K562 (cell line): Measurements from ENCODE around the gene DTNB. TPM values are rescaled to one million over a fixed set of nuclear protein-coding genes. Genes with fewer than 3 reads are reported as not detected.

ENCODE experiments used
- ATAC-seq: fragments of 200-7000 bp; cut with Tn5 transposase; 3 replicates; pipeline ENCODE4 v1.9.1; 2020; ENCODE audit warnings: moderate library complexity
- BruUV-seq: library from RNA; stranded (reverse); fragments of 400-500 nt; replicated peaks from 2 replicates; lab custom pipeline; 2021; lab: Mats Ljungman, UMichigan
- CTCF ChIA-PET: fragments of 300-600 bp; formaldehyde crosslinking; extraction: SDS; loops from one replicate; lab custom pipeline; 2021; ENCODE audit warnings: low intra/inter-chr PET ratio; lab: Yijun Ruan, JAX
- POLR2A ChIA-PET: fragments of 300-600, 350-650 bp; sonication (Branson Sonifier 250); formaldehyde crosslinking; extraction: SDS; loops from one replicate; lab custom pipeline; 2021; ENCODE audit warnings: antibody characterized with exemption, inconsistent platforms; lab: Yijun Ruan, JAX
- DNase-seq, 4 experiments: peaks; one replicate each; pipeline versions ENCODE4 v3.0.0 to v3.0.0-alpha.2; 2011 to 2018; ENCODE audit warnings: low spot score in 3 of 4, mixed read lengths in 3 of 4; ENCODE audit errors: extremely low read depth in 1 of 4
- FAIRE-seq: peaks from 2 replicates; lab custom pipeline; 2011; peaks lifted over from hg19 to GRCh38; lab: Jason Lieb, UNC
- H2AFZ ChIP-seq: 2 replicates; pipeline ENCODE4 v1.6.0; 2011; ENCODE audit warnings: low read depth, low read length, control low read depth, inconsistent platforms
- H3K27ac ChIP-seq: fragments of 200-600 bp; 3 replicates; pipeline ENCODE4 v1.8.0; 2011; ENCODE audit warnings: low read depth, mild to moderate bottlenecking, control low read depth, inconsistent platforms, low read length, moderate library complexity, mixed read lengths; ENCODE audit errors: extremely low read depth
- H3K27me3 ChIP-seq, 2 experiments: fragments of 300-600 bp in 1 of 2; 2 replicates in 1 of 2; 3 replicates in 1 of 2; pipeline versions ENCODE4 v1.6.0 to v1.8.0; 2011; ENCODE audit warnings: inconsistent platforms in 2 of 2, low read length in 2 of 2, mild to moderate bottlenecking in 1 of 2, mixed read lengths in 1 of 2, moderate library complexity in 1 of 2; ENCODE audit not compliant: control insufficient read depth in 2 of 2, insufficient read depth in 2 of 2
- H3K36me3 ChIP-seq: fragments of 300-600 bp; 3 replicates; pipeline ENCODE4 v1.8.0; 2011; ENCODE audit warnings: mild to moderate bottlenecking, low read length, inconsistent platforms; ENCODE audit not compliant: control insufficient read depth, insufficient read depth
- H3K4me1 ChIP-seq, 2 experiments: fragments of 200-600 bp in 1 of 2; replicated peaks in 1 of 2; 2 replicates in 1 of 2; 3 replicates in 1 of 2; pipeline versions ENCODE4 v1.5.1 to v1.8.0; 2011; ENCODE audit warnings: inconsistent platforms in 2 of 2, low read length in 2 of 2, mild to moderate bottlenecking in 1 of 2, mixed read lengths in 1 of 2, moderate library complexity in 1 of 2; ENCODE audit not compliant: control insufficient read depth in 2 of 2, insufficient read depth in 2 of 2
- H3K4me2 ChIP-seq: 2 replicates; pipeline ENCODE4 v1.6.1; 2011; ENCODE audit warnings: low read length, control low read depth, inconsistent platforms, mixed read lengths; ENCODE audit not compliant: insufficient read depth
- H3K4me3 ChIP-seq: fragments of 200-600 bp; sonication (generic), shearing (Covaris generic); 2 replicates; pipeline ENCODE4 v1.5.1; 2016; ENCODE audit warnings: control low read depth, inconsistent platforms
- H3K79me2 ChIP-seq: fragments of 200-600 bp; 3 replicates; pipeline ENCODE4 v1.8.0; 2011; ENCODE audit warnings: low read length, inconsistent platforms; ENCODE audit not compliant: control insufficient read depth, insufficient read depth
- H3K9ac ChIP-seq, 2 experiments: 2 replicates each; pipeline versions ENCODE4 v1.6.0 to v1.6.1; 2011; ENCODE audit warnings: low read depth in 2 of 2, low read length in 2 of 2, control low read depth in 1 of 2, inconsistent platforms in 1 of 2, mild to moderate bottlenecking in 1 of 2, mixed read lengths in 1 of 2; ENCODE audit not compliant: insufficient read depth in 1 of 2
- H3K9me1 ChIP-seq: one replicate; pipeline ENCODE4 v1.6.0; 2011; ENCODE audit warnings: inconsistent platforms, mild to moderate bottlenecking, low read length, moderate library complexity; ENCODE audit not compliant: control insufficient read depth, insufficient read depth
- H3K9me3 ChIP-seq: replicated peaks from 2 replicates; pipeline ENCODE4 v1.5.1; 2011; ENCODE audit warnings: low read depth, low read length, inconsistent platforms; ENCODE audit not compliant: control insufficient read depth, insufficient read depth
- H4K20me1 ChIP-seq: replicated peaks from 2 replicates; pipeline ENCODE4 v1.6.1; 2011; ENCODE audit warnings: low read length, inconsistent platforms, mixed read lengths; ENCODE audit not compliant: control insufficient read depth, insufficient read depth
- CHCHD3 ChIP-seq: fragments of 250-450 bp; sonication (Bioruptor Pico); IDR thresholded peaks from 2 replicates; pipeline ENCODE4 v2.1.2; 2022; ENCODE audit warnings: mild to moderate bottlenecking
- CREB1 ChIP-seq, 2 experiments: sonication (generic) in 1 of 2; formaldehyde crosslinking in 1 of 2; IDR thresholded peaks; 2 replicates each; pipeline versions ENCODE4 v1.6.1 to v1.8.0; 2012 to 2022; ENCODE audit warnings: inconsistent platforms in 1 of 2, mild to moderate bottlenecking in 1 of 2, missing genetic modification reagents in 1 of 2, moderate library complexity in 1 of 2
- FOXA3 ChIP-seq, 2 experiments: fragments of 450-650 bp in 1 of 2; sonication (generic) in 1 of 2; formaldehyde crosslinking; IDR thresholded peaks in 1 of 2; conservative IDR thresholded peaks in 1 of 2; 2 replicates each; pipeline versions ENCODE4 v1.4.0 to v1.8.0; 2020 to 2022; ENCODE audit warnings: mild to moderate bottlenecking in 2 of 2, missing genetic modification reagents in 1 of 2
- NUFIP1 ChIP-seq: fragments of 450-650 bp; IDR thresholded peaks from 2 replicates; pipeline ENCODE4 v1.6.1; 2018; ENCODE audit not compliant: partially characterized antibody
- RBBP5 ChIP-seq: fragments of 200-600 bp; sonication (generic); IDR thresholded peaks from 2 replicates; pipeline ENCODE4 v1.6.1; 2012; ENCODE audit warnings: borderline replicate concordance, mild to moderate bottlenecking, low read length, control low read depth, inconsistent platforms; ENCODE audit not compliant: insufficient read depth, poor library complexity, severe bottlenecking
- SRSF1 ChIP-seq: fragments of 200-400 bp; formaldehyde crosslinking; IDR thresholded peaks from 2 replicates; pipeline ENCODE4 v1.6.1; 2017; ENCODE audit warnings: mild to moderate bottlenecking, low read depth, low read length, moderate library complexity
- YBX1 ChIP-seq: fragments of 450-650 bp; IDR thresholded peaks from 2 replicates; pipeline ENCODE4 v1.7.1; 2016; ENCODE audit warnings: mild to moderate bottlenecking
- ZNF717 ChIP-seq: fragments of 250-450 bp; sonication (Bioruptor Pico); IDR thresholded peaks from 2 replicates; pipeline ENCODE4 v1.5.0; 2021
- ZNF778 ChIP-seq: fragments of 450-650 bp; formaldehyde crosslinking; IDR thresholded peaks from 2 replicates; pipeline ENCODE4 v1.4.0; 2020; ENCODE audit warnings: mild to moderate bottlenecking, moderate library complexity
- WGBS: fragments of 100-300 bp; shearing (Covaris generic); methylation state at CpG from one replicate; pipeline ENCODE4 v1.1.6; 2016; ENCODE audit warnings: low coverage, mixed read lengths; ENCODE audit not compliant: insufficient coverage; ENCODE audit errors: missing lambda C conversion rate; 5-methylcytosine and 5-hydroxymethylcytosine counted together
- in situ Hi-C: fragments of 300-500 bp; cut with MboI; formaldehyde crosslinking; loops from 4 replicates; pipeline ENCODE4 v1.15.0; 2018; ENCODE audit warnings: inconsistent platforms, mixed read lengths
- intact Hi-C: fragments of 100-400 bp; cut with micrococcal nuclease; formaldehyde crosslinking; loops from 2 replicates; pipeline ENCODE4 v1.14.2; 2022
- polyA plus RNA-seq, 8 experiments: library from polyadenylated mRNA; depleted of rRNA in 4 of 8; stranded (reverse) in 5 of 8; unstranded in 3 of 8; fragments of >200 nt; fragmentation: Nextera tagmentation in 2 of 8; fragmentation: Illumina TruSeq in 1 of 8; extraction: Ambion mirVana in 2 of 8; extraction: Trizol in 1 of 8; gene quantifications; 2 replicates each; pipeline versions ENCODE4 v1.2.1 to v1.2.3, GENCODE V29; 2011 to 2014; ENCODE audit warnings: inconsistent platforms in 1 of 8, missing spikeins in 1 of 8
- total RNA-seq, 7 experiments: library from RNA; depleted of rRNA in 6 of 7; stranded (reverse); fragments of >200 nt in 6 of 7; fragmentation: Illumina TruSeq in 2 of 7; extraction: Trizol in 2 of 7; gene quantifications; 2 replicates each; pipeline versions ENCODE4 v1.2.1 to v1.2.3, GENCODE V29; 2011 to 2021; ENCODE audit warnings: low replicate concordance in 1 of 7
- TF ChIP-seq, protein P1 (sequence below): fragments of 150-350 bp; conservative IDR thresholded peaks from 2 replicates; pipeline ENCODE4 v1.6.1; 2014; ENCODE audit warnings: low read length
- TF ChIP-seq, protein P2 (sequence below): fragments of 250-450 bp; sonication (Bioruptor Pico); IDR thresholded peaks from 2 replicates; pipeline ENCODE4 v1.5.0; 2021; ENCODE audit warnings: mild to moderate bottlenecking, borderline replicate concordance
- TF ChIP-seq, protein P3 (sequence below), 3 experiments: fragments of 200-800 bp in 1 of 3; sonication (Bioruptor generic) in 1 of 3; sonication (generic) in 1 of 3; formaldehyde crosslinking in 1 of 3; IDR thresholded peaks; 2 replicates each; pipeline versions ENCODE4 v1.6.1 to v1.8.0; 2016 to 2022; ENCODE audit warnings: mild to moderate bottlenecking in 2 of 3, missing compliant biosample characterization in 2 of 3, missing genetic modification characterization in 2 of 3, missing genetic modification reagents in 1 of 3

Gene DTNB
- total and polyA plus RNA-seq, 9 of the 15 experiments (the other 6 are each of a cell fraction or from before 2014, with no cell fraction given) = 0.18 to 2.0 (median 0.77) TPM; not detected in 2

DNA sequence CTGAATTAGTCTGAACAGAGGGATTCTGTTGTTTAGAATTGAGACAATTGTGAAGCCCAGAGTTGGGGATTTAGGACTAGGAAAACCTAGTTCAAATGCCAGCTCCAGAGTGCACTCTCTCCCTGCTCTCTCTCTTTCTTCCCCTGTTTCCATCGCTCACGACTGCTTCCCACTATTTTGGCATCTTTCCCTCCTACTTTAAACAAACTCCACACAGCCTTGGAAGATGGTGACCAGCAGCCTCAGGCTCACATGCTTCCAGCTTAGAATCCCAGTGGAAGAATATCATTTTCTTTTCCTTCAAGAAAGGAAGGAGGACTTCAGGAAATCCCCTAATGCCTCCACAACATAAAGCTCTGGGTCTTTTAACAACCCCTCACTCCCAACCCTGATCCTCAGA is 325.5 kb downstream of the DTNB start (continued):
- TF ChIP-seq, protein P1, sequence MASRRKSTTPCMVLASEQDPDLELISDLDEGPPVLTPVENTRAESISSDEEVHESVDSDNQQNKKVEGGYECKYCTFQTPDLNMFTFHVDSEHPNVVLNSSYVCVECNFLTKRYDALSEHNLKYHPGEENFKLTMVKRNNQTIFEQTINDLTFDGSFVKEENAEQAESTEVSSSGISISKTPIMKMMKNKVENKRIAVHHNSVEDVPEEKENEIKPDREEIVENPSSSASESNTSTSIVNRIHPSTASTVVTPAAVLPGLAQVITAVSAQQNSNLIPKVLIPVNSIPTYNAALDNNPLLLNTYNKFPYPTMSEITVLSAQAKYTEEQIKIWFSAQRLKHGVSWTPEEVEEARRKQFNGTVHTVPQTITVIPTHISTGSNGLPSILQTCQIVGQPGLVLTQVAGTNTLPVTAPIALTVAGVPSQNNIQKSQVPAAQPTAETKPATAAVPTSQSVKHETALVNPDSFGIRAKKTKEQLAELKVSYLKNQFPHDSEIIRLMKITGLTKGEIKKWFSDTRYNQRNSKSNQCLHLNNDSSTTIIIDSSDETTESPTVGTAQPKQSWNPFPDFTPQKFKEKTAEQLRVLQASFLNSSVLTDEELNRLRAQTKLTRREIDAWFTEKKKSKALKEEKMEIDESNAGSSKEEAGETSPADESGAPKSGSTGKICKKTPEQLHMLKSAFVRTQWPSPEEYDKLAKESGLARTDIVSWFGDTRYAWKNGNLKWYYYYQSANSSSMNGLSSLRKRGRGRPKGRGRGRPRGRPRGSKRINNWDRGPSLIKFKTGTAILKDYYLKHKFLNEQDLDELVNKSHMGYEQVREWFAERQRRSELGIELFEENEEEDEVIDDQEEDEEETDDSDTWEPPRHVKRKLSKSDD = no peak
- TF ChIP-seq ZNF778 (no peak), CHCHD3 (CRISPR knock-in tag) (no peak)
- TF ChIP-seq, all 486 proteins: peak for 0

DNA sequence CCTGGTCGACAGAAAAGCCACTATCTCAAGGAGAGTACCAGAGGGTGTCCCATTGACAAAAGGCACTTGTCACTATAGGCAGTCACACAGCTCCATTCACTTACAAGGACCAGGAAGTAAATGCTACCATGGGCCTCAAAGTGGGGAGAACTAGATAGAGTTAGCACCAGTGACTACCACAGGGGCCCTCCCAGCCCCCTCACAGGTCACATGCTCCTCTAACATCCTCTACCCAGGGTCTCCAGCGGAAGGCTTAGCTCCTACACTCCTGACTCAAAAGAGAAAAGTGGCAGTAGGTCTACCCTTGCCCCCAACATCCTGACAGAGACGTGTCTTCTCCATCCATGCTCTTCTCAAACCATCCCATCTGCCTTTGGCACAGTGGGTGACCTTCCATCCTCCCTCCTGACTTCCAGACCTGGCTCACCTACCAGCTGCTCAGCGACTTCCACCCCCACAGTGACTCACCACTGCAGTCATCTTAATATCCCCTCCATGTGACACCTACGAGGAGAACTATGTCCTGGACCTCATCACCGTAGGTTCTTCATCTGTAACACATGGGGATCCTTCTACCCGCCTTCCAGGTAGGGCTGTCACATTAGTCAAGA is 326.1 kb downstream of the DTNB start:
- DNase-seq (no peak), FAIRE-seq (no peak), ATAC-seq (no peak)
- BruUV-seq = no TSS peak
- 0% methylated on average over 7 of the region's 7 CpGs for WGBS
- H3K79me2 ChIP-seq = no peaks in the 10 kb centered on the region
- no peak overlapping the region for H3K4me3 ChIP-seq
- H3K36me3 ChIP-seq = no peaks in the 10 kb centered on the region
- CTCF ChIA-PET = no interaction called here
- no peaks in the 10 kb centered on the region for H3K9me3 ChIP-seq
- peaks cover 0 to 4% of the 10 kb centered on the region in 2 experiments; a peak in 4 of 5 replicates for H3K4me1 ChIP-seq
- in situ Hi-C loops (no loop called here), intact Hi-C loops (no loop called here)
- H3K27ac ChIP-seq = no peak overlapping the region
- POLR2A ChIA-PET = no interaction called here
- peaks cover 34 to 59% of the 10 kb centered on the region in 2 experiments for H3K27me3 ChIP-seq
- H3K9ac ChIP-seq = no peak overlapping the region
- H3K9me1 ChIP-seq = no peaks in the 10 kb centered on the region
- no peak overlapping the region for H2AFZ ChIP-seq
- H4K20me1 ChIP-seq = no peaks in the 10 kb centered on the region
- no peak overlapping the region for H3K4me2 ChIP-seq
- TF ChIP-seq, protein P2, sequence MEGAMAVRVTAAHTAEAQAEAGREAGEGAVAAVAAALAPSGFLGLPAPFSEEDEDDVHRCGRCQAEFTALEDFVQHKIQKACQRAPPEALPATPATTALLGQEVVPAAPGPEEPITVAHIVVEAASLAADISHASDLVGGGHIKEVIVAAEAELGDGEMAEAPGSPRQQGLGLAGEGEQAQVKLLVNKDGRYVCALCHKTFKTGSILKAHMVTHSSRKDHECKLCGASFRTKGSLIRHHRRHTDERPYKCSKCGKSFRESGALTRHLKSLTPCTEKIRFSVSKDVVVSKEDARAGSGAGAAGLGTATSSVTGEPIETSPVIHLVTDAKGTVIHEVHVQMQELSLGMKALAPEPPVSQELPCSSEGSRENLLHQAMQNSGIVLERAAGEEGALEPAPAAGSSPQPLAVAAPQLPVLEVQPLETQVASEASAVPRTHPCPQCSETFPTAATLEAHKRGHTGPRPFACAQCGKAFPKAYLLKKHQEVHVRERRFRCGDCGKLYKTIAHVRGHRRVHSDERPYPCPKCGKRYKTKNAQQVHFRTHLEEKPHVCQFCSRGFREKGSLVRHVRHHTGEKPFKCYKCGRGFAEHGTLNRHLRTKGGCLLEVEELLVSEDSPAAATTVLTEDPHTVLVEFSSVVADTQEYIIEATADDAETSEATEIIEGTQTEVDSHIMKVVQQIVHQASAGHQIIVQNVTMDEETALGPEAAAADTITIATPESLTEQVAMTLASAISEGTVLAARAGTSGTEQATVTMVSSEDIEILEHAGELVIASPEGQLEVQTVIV (CRISPR knock-in tag) = no peak
- TF ChIP-seq SRSF1 = no peak
- TF ChIP-seq, protein P3, sequence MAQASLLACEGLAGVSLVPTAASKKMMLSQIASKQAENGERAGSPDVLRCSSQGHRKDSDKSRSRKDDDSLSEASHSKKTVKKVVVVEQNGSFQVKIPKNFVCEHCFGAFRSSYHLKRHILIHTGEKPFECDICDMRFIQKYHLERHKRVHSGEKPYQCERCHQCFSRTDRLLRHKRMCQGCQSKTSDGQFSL (CRISPR knock-in tag; IDR thresholded peaks at IDR 0.05) = no peak
- TF ChIP-seq, protein P3 (tag; IDR thresholded peaks at IDR 0.05) = no peak
- no peak for TF ChIP-seq FOXA3 (CRISPR knock-in tag; conservative IDR thresholded peaks at IDR 0.05 in 1 of 2, IDR thresholded peaks at IDR 0.05 in 1 of 2)
- no peak for TF ChIP-seq NUFIP1
- TF ChIP-seq ZNF717 (CRISPR knock-in tag) = no peak
- TF ChIP-seq RBBP5 = no peak
- no peak for TF ChIP-seq YBX1
- no peak for TF ChIP-seq CREB1 (IDR thresholded peaks at IDR 0.05)
- TF ChIP-seq CREB1 (CRISPR knock-in tag; IDR thresholded peaks at IDR 0.05) = no peak
